ENCODE results near the gene PALB2. TPM values are rescaled to one million over a fixed set of nuclear protein-coding genes. Genes with fewer than 3 reads are reported as not detected.

The PALB2 gene
- total RNA-seq (10 to 100 TPM; 24.6 to 26.8 TPM), polyA plus RNA-seq (ENCODE audit: insufficient read depth, low read depth, low replicate concordance) (14.4 TPM)
- long read RNA-seq, donor 1, result 0 reads
- long read RNA-seq, donor 2, partial matches to known transcripts, result 5 of 5 reads
- long read RNA-seq, donor 2, other reads (novel, unspliced or antisense), result 0 of 5 reads

DNA sequence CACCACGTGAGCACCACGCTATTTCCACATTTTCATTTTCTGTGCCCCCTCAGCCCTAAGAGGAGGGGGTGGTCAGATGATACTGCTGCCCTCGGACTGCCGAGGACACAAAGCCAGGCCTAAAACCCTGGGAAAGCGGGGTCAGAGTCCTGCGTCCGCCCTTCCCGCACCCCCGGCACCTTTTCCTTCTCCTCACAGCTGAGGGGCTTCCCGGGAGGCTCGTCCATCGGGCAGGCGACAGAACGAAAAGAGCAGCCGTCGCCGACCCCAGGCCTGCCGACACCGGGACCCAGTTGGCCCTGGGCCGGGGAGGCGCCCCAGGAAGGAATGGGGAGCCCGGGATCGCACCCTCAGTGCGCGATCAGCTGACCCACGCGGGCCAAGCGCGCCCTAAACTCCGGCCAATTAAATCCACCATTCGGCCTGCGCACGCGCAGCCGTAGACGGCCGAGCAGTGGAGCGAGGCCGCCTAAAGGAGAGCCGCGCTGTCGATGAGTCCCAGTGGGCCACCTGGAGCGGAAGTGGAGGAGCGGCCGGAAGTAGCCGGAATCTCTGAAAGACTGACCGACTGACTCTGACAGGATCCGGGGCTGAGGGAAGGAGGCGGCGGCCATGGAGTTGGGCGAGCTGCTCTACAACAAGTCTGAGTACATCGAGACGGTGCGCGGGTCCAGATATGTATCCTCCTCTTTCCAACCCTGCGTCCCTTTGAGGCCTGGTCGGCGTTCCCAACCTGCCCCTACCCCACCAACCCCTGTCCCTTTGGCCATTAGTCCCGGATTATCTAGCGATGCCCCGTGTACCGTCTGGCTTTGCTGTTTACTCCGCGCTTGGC, at the start of gene PALB2, which contains the start of gene DCTN5:
Gene PALB2 (minus strand): TSS at position 380 of the 835 bp plus-strand sequence. CDS start 153 bp downstream, at position 227.
Gene DCTN5 (plus strand): TSS at position 536 of the 835 bp plus-strand sequence. CDS start 77 bp downstream, at position 613.
- no peaks in the 10 kb centered on the region for H3K27me3 ChIP-seq
- intact Hi-C loops (cut with DNase I; ENCODE audit: low total_unique reads), result no loop called here
- WGBS, 2 donors, result 0 to 1% methylated on average over 20 to 62 of the region's 64 CpGs
- no peaks in the 10 kb centered on the region for H3K36me3 ChIP-seq (ENCODE audit: low read depth, missing control alignments)
- no peak for TF ChIP-seq POLR2A (IDR thresholded peaks at IDR 0.05)
- TF ChIP-seq, protein P1, sequence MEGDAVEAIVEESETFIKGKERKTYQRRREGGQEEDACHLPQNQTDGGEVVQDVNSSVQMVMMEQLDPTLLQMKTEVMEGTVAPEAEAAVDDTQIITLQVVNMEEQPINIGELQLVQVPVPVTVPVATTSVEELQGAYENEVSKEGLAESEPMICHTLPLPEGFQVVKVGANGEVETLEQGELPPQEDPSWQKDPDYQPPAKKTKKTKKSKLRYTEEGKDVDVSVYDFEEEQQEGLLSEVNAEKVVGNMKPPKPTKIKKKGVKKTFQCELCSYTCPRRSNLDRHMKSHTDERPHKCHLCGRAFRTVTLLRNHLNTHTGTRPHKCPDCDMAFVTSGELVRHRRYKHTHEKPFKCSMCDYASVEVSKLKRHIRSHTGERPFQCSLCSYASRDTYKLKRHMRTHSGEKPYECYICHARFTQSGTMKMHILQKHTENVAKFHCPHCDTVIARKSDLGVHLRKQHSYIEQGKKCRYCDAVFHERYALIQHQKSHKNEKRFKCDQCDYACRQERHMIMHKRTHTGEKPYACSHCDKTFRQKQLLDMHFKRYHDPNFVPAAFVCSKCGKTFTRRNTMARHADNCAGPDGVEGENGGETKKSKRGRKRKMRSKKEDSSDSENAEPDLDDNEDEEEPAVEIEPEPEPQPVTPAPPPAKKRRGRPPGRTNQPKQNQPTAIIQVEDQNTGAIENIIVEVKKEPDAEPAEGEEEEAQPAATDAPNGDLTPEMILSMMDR (IDR thresholded peaks at IDR 0.05), result peak in 1 of 3 experiments; percentile 8
- peak; percentile 96 for DNase-seq
- peak within 1 kb of the TSS; percentile 83 to 92 for H3K27ac ChIP-seq
- H3K4me1 ChIP-seq, result peaks cover 17% of the 10 kb centered on the region
- H3K4me3 ChIP-seq, result peak within 1 kb of the TSS; percentile 85 to 94
- H3K9me3 ChIP-seq, result no peaks in the 10 kb centered on the region

DNA sequence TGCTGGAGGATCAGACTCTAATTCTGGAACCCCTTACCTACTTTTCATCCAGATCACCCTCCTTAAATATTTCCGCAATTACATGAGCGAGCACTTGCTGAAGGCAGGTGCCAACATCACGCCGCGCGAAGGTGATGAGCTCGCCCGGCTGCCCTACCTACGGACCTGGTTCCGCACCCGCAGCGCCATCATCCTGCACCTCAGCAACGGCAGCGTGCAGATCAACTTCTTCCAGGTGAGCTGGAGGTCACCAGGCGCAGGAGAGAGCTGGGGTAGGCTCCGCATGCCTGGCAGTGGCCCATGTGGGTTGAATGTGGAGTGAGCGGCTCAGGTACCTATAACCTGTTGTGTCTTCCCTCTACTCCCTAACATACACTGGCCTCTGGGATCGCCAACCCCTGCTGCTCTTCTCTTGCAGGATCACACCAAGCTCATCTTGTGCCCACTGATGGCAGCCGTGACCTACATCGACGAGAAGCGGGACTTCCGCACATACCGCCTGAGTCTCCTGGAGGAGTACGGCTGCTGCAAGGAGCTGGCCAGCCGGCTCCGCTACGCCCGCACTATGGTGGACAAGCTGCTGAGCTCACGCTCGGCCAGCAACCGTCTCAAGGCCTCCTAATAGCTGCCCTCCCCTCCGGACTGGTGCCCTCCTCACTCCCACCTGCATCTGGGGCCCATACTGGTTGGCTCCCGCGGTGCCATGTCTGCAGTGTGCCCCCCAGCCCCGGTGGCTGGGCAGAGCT, 48.5 kb upstream of the PALB2 start:
- H3K36me3 ChIP-seq (ENCODE audit: low read depth, missing control alignments), result no peaks in the 10 kb centered on the region
- no peaks in the 10 kb centered on the region for H3K27me3 ChIP-seq
- WGBS, 2 donors, result 91 to 96% methylated on average over 33 to 36 of the region's 36 CpGs

GRCh38 chr16:23687034-23687808, 46.1 kb upstream of the PALB2 start:
- Histone ChIP-seq H3K36me3 (ENCODE audit: low read depth, missing control alignments) (no peaks in the 10 kb centered on the region), H3K9me3 (no peaks in the 10 kb centered on the region), H3K27me3 (no peaks in the 10 kb centered on the region), H3K4me3 (no peak overlapping the region), H3K27ac (no peak overlapping the region), H3K4me1 (no peaks in the 10 kb centered on the region)
- no peak for TF ChIP-seq POLR2A (IDR thresholded peaks at IDR 0.05)
- TF ChIP-seq, protein P1 (IDR thresholded peaks at IDR 0.05), result no peak
- no peak for DNase-seq
- intact Hi-C loops (cut with DNase I; ENCODE audit: low total_unique reads), result no loop called here
- WGBS, 2 donors, result 93 to 96% methylated on average over 15 to 16 of the region's 16 CpGs

More for the DNA sequence above, 48.5 kb upstream of the PALB2 start:
- Histone ChIP-seq H3K4me1 (no peaks in the 10 kb centered on the region), H3K4me3 (no peak overlapping the region), H3K9me3 (no peaks in the 10 kb centered on the region), H3K27ac (no peak overlapping the region)
- TF ChIP-seq, protein P1 (IDR thresholded peaks at IDR 0.05), result no peak
- TF ChIP-seq POLR2A (IDR thresholded peaks at IDR 0.05), result no peak
- no peak for DNase-seq
- intact Hi-C loops (cut with DNase I; ENCODE audit: low total_unique reads), result no loop called here

DNA sequence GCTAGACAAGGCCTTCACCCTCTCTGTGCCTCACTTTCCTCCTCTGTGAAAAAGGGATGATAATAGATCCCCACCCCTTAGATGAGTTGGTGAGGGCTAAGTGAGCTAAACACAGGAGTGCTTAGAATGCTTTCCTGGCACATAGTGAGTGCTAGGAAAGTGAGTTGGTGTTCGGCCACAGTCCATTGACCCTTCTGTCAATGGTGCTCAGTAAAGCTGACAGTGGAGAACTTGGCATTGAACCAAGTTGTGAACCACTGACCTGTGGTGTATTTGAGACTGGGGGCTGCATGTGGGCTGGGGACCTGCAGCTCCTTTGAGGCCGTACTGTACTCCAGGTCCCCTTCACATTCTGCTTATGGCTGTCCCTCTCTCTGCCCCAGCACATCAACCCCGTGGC, 42.4 kb upstream of the PALB2 start:
- Histone ChIP-seq H3K27me3 (no peaks in the 10 kb centered on the region), H3K9me3 (no peaks in the 10 kb centered on the region), H3K4me1 (peaks cover 4% of the 10 kb centered on the region), H3K36me3 (ENCODE audit: low read depth, missing control alignments) (no peaks in the 10 kb centered on the region), H3K4me3 (no peak overlapping the region), H3K27ac (no peak overlapping the region)
- WGBS, 2 donors, result 78 to 94% methylated on average over 2 to 3 of the region's 3 CpGs
- no peak for TF ChIP-seq POLR2A (IDR thresholded peaks at IDR 0.05)
- TF ChIP-seq, protein P1 (IDR thresholded peaks at IDR 0.05), result no peak
- DNase-seq, result no peak
- intact Hi-C loops (cut with DNase I; ENCODE audit: low total_unique reads), result no loop called here

All from testis (tissue), 5 donors.